ENCODE measurements around the gene SNX22. TPM values are rescaled to one million over a fixed set of nuclear protein-coding genes. Genes with fewer than 3 reads are reported as not detected.

The SNX22 gene
- total and polyA plus RNA-seq, 2 of the 8 experiments (the other 6 are each of a cell fraction or from before 2014, with no cell fraction given), result 4.9 TPM

GRCh38 chr15:64146041-64146440 lies 5.5 kb upstream of the SNX22 start (continued):
- TF ChIP-seq EP300 (IDR thresholded peaks at IDR 0.05; ENCODE audit: borderline replicate concordance in 1 of 2, low read depth in 2 of 2, low read length in 2 of 2), result no peak
- TF ChIP-seq NANOG (IDR thresholded peaks at IDR 0.05; ENCODE audit: insufficient read depth, low read depth, low read length, poor library complexity, severe bottlenecking), result no peak
- TF ChIP-seq CHD1 (IDR thresholded peaks at IDR 0.05; ENCODE audit: low read depth, low read length), result no peak
- TF ChIP-seq TAF1 (IDR thresholded peaks at IDR 0.05; ENCODE audit: low read depth, low read length), result no peak
- no peak for TF ChIP-seq BRCA1 (IDR thresholded peaks at IDR 0.05; ENCODE audit: low read depth, low read length)
- no peak for TF ChIP-seq CTBP2 (IDR thresholded peaks at IDR 0.05; ENCODE audit: borderline replicate concordance, insufficient read depth, insufficient read length, low read length)
- no peak for TF ChIP-seq YY1 (IDR thresholded peaks at IDR 0.05; ENCODE audit: low read depth, low read length)
